CD4-positive, alpha-beta T cell treated with Interleukin-17A for 1 hour (primary cell): ENCODE data around the gene SNAPC1.

ENCODE experiments used
- DNase-seq: peaks from one replicate; pipeline ENCODE4 v3.0.0-alpha.2; 2020

The SNAPC1 gene

DNA sequence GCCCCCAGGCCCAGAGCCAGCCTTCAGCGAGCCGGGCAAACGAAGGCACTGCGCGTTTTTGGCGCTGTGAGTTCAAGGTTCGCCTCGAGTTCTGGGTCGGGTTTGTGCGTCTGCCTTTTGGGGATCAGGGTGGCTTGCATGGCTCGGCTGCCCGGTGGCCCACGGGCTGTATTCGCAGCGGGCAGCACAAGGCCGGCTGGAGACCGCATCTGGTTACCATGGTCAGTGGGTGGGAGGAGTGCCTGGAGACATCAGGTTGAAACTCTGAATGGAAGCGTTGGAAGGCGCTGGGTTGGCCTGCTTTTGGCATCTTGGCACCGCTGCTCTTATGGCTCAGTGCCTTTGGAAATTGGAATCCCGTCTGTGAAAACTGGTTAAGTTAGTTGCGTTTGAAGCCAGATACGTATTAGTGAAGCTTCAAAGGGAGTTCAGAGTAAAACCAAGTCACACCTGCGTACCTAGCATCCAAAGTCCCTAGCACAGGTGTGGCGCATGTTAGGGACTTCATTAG lies 50.9 kb downstream of the SNAPC1 start:
- DNase-seq, result no peak

DNA sequence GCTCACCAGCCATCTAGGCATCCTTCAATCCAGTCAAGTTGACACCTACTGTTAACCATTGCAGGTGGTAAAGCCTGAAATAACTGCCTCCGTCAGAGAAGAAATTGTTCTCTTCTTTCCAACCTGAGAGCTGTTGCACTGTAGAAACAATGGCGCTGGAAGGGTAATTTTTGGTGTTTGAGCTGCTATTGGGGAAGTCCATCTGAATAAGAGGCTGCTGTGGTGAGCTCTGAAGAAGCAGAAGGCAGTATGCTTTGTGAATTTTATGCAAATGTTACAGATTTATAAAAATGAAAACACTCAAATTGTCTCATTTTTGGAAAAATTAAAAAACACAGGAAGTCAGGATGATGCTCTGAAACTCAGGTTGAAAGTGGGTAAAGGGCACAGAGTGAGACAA lies 60.2 kb downstream of the SNAPC1 start:
- DNase-seq, result no peak

DNA sequence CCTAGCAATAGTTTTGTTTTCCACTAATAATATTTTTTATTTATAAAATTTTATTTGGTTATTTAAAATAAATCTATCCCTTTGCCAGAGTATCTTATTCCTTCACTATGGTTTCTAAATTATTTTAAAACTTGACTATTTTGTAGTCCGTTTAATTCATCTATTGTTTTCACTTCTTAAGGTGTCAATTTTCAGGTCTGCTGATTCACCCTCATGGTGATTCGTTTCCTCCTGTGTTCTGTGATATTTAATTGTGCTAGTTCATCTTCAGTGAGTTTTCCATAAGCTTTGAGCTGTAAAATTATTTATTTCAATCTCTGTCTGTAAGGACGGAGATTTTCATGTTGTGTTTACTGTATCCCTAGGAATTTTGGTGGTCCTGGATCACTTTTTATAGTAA lies 70.6 kb downstream of the SNAPC1 start:
- DNase-seq, result no peak

GRCh38 chr14:61836184-61836583 lies 74.0 kb downstream of the SNAPC1 start:
- no peak for DNase-seq

DNA sequence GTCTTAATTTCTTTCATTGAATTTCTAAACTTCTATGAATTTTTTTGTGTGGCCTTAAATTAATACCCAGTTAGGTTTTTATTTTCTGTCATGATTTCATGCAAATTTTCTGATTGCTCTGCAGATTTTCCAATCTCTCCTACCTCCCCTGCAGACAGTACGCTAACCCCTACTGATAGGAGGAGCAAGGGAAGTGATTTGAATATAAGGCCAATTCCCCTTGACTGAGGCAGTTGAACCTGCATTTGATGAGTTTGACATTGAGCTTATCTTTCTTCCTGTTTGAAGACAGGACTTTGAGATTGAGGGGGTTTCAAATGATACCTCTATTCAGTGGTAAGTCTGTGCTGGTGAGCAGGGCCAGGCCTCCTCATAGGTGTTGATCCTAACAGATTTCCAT lies 74.6 kb downstream of the SNAPC1 start:
- no peak for DNase-seq

DNA sequence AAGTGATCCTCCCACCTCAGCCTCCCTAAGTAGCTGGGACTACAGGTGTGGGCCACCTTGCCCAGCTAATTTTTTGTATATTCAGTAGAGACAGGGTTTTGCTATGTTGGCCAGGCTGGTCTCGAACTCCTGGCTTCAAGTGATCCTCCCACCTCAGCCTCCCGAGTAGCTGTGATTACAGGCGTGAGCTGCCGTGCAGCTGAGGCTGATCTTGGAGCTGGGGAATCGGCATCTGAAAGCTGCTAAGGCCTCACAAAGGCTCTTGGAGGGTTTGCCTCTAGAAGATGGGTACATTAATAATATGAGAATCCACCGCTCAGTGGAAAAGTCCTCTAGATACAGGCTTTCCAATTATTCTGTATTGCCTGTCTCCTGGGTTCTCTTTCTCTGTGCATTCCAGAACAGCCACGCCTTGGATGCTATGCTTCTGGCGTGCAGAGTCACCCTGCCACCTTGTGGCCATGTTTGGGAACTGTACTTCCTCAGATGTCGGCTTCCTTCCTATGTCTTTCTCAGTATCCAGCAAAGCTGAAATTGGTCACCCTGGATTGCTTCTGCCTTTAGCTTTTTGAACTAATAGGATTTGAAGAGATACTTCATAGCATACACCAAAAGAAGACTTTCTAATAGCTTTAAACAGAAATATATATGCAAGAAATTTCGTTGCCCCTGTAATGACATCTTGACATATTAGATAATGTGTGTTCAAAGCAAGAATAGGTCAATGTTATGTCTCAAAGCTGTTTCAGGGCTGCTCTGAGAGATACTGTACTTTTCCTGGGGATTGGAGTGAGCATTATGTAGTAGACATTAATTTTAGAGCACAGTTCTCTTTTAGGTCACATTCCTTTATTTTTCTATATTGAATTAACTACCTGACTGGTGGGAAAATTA lies 75.4 kb downstream of the SNAPC1 start:
- DNase-seq, result peak; percentile 79

DNA sequence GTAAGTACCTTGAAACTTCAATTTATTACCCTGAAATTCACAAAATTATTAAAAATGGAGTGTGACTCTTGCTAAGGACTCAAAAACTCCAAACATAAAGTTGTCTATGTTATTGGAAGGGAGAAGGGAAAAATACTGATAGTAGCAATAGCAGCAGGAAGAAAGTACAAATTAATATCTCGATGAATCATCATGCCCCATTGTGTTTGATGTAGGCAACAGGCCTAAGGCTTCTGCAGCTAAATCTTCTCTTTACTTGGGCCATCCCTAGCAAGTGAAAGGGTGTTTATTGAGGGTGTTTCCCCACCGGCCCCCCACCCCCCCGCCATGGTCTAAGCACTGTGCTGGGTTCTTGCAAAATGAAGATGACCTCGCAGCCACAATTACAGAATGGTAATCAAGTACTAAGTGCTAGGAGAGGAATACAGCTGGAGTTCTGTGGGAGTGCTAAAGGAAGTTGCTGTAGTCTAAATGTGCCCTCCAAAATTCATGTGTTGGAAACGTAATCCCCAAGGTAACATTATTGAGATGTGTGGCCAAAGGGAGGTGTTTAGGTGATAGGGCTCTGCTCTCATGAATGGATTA lies 76.5 kb downstream of the SNAPC1 start:
- no peak for DNase-seq

DNA sequence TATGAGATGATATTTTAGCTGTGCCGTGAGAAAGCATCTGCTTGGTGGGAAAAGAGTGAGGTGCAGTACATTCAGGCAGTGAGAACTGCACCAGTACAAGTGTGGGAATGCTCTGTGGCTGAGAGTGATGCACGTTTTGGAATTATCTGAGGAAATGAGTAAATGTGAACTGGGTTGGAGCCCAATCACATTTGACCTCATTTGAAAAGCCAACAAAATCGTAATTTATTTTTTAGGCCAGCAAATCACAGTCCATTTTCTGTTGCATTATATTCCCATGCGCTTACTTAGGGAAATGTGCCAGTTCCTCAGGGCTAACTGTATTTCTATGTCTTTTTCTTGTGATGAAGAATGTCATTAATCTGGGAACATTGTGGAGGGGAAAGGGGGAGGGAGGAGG lies 77.3 kb downstream of the SNAPC1 start:
- DNase-seq, result no peak

DNA sequence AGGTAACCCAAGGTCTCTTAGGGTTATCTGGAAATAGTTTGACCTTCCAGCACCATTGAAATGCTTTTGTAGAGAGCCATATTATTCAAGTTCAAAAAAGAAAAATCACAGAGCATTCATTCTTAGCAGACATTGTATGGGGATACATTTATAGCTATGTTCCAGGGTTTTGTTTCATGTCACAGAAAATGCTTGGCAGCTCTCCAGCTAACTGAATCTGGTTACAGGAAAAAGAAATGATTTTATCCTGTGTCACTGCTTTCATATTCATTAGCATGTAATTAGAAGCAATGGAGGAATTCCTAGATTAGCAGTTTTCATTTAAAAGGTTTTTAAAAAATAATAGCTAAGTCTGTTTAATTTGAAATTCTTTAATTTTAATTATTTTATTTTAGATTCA lies 78.9 kb downstream of the SNAPC1 start:
- DNase-seq, result no peak
